HepG2 (cell line): ENCODE data around the gene PDIA6. TPM values are rescaled to one million over a fixed set of nuclear protein-coding genes. Genes with fewer than 3 reads are reported as not detected.

Source experiments
- HOXA3 ChIP-seq: sonication (generic); formaldehyde crosslinking; IDR thresholded peaks from 2 replicates; pipeline ENCODE4 v1.5.0; 2020; ENCODE audit warnings: missing genetic modification reagents
- KDM2A ChIP-seq: sonication (generic); formaldehyde crosslinking; IDR thresholded peaks from 2 replicates; pipeline ENCODE4 v1.4.0; 2020; ENCODE audit warnings: low read depth, missing genetic modification reagents, borderline replicate concordance
- MIXL1 ChIP-seq: IDR thresholded peaks from 2 replicates; pipeline ENCODE4 v1.6.1; 2016
- NFAT5 ChIP-seq: sonication (generic); formaldehyde crosslinking; IDR thresholded peaks from 2 replicates; pipeline ENCODE4 v1.4.0; 2020; ENCODE audit warnings: missing genetic modification reagents
- REL ChIP-seq: sonication (generic); formaldehyde crosslinking; conservative IDR thresholded peaks from 2 replicates; pipeline ENCODE4 v1.8.0; 2022; ENCODE audit warnings: mild to moderate bottlenecking, missing genetic modification reagents, moderate library complexity
- RFX5 ChIP-seq: IDR thresholded peaks from 2 replicates; pipeline ENCODE4 v1.6.1; 2011; ENCODE audit warnings: low read depth, low read length, improper control_type of control experiment
- SIN3A ChIP-seq: IDR thresholded peaks from 2 replicates; pipeline ENCODE4 v1.6.1; 2011; ENCODE audit warnings: low read depth, mild to moderate bottlenecking, control low read depth, low read length, borderline replicate concordance
- SPEN ChIP-seq: sonication (generic); formaldehyde crosslinking; IDR thresholded peaks from 2 replicates; pipeline ENCODE4 v1.5.1; 2020; ENCODE audit warnings: low read depth, mild to moderate bottlenecking, missing genetic modification reagents
- ZFYVE20 ChIP-seq: sonication (generic); formaldehyde crosslinking; IDR thresholded peaks from 2 replicates; pipeline ENCODE4 v1.8.0; 2023; ENCODE audit warnings: low read depth, mild to moderate bottlenecking, moderate library complexity, missing genetic modification reagents, borderline replicate concordance
- ZIK1 ChIP-seq: sonication (generic); formaldehyde crosslinking; IDR thresholded peaks from 2 replicates; pipeline ENCODE4 v1.5.0; 2020; ENCODE audit warnings: mild to moderate bottlenecking, low read depth, missing genetic modification reagents, borderline replicate concordance
- ZNF235 ChIP-seq: sonication (generic); formaldehyde crosslinking; IDR thresholded peaks from 2 replicates; pipeline ENCODE4 v1.8.1; 2023; ENCODE audit warnings: mild to moderate bottlenecking, missing genetic modification reagents, borderline replicate concordance
- ZNF256 ChIP-seq: sonication (generic); formaldehyde crosslinking; conservative IDR thresholded peaks from 2 replicates; pipeline ENCODE4 v1.4.0; 2020; ENCODE audit warnings: missing genetic modification reagents
- ZNF326 ChIP-seq: sonication (generic); formaldehyde crosslinking; IDR thresholded peaks from 2 replicates; pipeline ENCODE4 v1.4.0; 2020; ENCODE audit warnings: missing genetic modification reagents, borderline replicate concordance
- ZNF34 ChIP-seq: sonication (generic); formaldehyde crosslinking; IDR thresholded peaks from 2 replicates; pipeline ENCODE4 v1.4.0; 2020; ENCODE audit warnings: mild to moderate bottlenecking, missing genetic modification reagents, borderline replicate concordance
- ZNF510 ChIP-seq: sonication (generic); formaldehyde crosslinking; IDR thresholded peaks from 2 replicates; pipeline ENCODE4 v1.4.0; 2020; ENCODE audit warnings: low read depth, mild to moderate bottlenecking, missing genetic modification reagents
- polyA plus RNA-seq, 8 experiments: library from polyadenylated mRNA; depleted of rRNA in 3 of 8; stranded (reverse) in 7 of 8; unstranded in 1 of 8; fragments of >200 nt; fragmentation: Illumina TruSeq in 4 of 8; extraction: Trizol in 4 of 8; gene quantifications; 2 replicates each; pipeline versions ENCODE4 v1.2.1 to v1.2.3, GENCODE V29; 2011 to 2016; ENCODE audit warnings: low read depth in 4 of 8, missing spikeins in 1 of 8, mixed read lengths in 1 of 8; ENCODE audit not compliant: insufficient read depth in 1 of 8
- total RNA-seq, 5 experiments: library from RNA; depleted of rRNA; stranded (reverse); fragments of >200 nt; fragmentation: Illumina TruSeq; extraction: Trizol; gene quantifications; 2 replicates each; pipeline ENCODE4 v1.2.3, GENCODE V29; 2016; ENCODE audit warnings: low read depth in 1 of 5
- TF ChIP-seq, protein P1 (sequence below): sonication (generic); formaldehyde crosslinking; IDR thresholded peaks from 2 replicates; pipeline ENCODE4 v1.4.0; 2020; ENCODE audit warnings: missing genetic modification reagents, mild to moderate bottlenecking, borderline replicate concordance
- TF ChIP-seq, protein P2 (sequence below): IDR thresholded peaks from 2 replicates; pipeline ENCODE4 v1.6.1; 2016; ENCODE audit warnings: control low read depth
- TF ChIP-seq, protein P3 (sequence below), 2 experiments: fragments of 450-650 bp in 1 of 2; sonication (generic) in 1 of 2; formaldehyde crosslinking; IDR thresholded peaks; 2 replicates each; pipeline versions ENCODE4 v1.5.0 to v1.8.0; 2020 to 2022; ENCODE audit warnings: mild to moderate bottlenecking in 1 of 2, missing genetic modification reagents in 1 of 2

PDIA6 gene
- total and polyA plus RNA-seq, 2 of the 13 experiments (the other 11 are each of a cell fraction or from before 2014, with no cell fraction given), result 586 to 642 TPM

GRCh38 chr2:10835052-10835970 is 22.7 kb upstream of the PDIA6 start (continued):
- no peak for TF ChIP-seq MIXL1
- TF ChIP-seq, protein P1, sequence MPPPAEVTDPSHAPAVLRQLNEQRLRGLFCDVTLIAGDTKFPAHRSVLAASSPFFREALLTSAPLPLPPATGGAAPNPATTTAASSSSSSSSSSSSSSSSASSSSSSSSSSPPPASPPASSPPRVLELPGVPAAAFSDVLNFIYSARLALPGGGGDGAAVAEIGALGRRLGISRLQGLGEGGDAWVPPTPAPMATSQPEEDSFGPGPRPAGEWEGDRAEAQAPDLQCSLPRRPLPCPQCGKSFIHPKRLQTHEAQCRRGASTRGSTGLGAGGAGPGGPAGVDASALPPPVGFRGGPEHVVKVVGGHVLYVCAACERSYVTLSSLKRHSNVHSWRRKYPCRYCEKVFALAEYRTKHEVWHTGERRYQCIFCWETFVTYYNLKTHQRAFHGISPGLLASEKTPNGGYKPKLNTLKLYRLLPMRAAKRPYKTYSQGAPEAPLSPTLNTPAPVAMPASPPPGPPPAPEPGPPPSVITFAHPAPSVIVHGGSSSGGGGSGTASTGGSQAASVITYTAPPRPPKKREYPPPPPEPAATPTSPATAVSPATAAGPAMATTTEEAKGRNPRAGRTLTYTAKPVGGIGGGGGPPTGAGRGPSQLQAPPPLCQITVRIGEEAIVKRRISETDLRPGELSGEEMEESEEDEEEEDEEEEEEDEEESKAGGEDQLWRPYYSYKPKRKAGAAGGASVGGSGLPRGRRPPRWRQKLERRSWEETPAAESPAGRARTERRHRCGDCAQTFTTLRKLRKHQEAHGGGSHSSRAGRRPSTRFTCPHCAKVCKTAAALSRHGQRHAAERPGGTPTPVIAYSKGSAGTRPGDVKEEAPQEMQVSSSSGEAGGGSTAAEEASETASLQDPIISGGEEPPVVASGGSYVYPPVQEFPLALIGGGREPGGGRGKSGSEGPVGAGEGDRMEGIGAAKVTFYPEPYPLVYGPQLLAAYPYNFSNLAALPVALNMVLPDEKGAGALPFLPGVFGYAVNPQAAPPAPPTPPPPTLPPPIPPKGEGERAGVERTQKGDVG (CRISPR knock-in tag), result no peak
- TF ChIP-seq, protein P2, sequence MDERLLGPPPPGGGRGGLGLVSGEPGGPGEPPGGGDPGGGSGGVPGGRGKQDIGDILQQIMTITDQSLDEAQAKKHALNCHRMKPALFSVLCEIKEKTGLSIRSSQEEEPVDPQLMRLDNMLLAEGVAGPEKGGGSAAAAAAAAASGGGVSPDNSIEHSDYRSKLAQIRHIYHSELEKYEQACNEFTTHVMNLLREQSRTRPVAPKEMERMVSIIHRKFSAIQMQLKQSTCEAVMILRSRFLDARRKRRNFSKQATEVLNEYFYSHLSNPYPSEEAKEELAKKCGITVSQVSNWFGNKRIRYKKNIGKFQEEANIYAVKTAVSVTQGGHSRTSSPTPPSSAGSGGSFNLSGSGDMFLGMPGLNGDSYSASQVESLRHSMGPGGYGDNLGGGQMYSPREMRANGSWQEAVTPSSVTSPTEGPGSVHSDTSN (CRISPR knock-in tag), result no peak
- no peak for TF ChIP-seq ZFYVE20
- no peak for TF ChIP-seq ZNF326
- TF ChIP-seq RFX5, result no peak
- TF ChIP-seq ZNF510 (CRISPR knock-in tag), result 0 out of 2 replicates have a peak, but pooled peaks have one; percentile 52
- TF ChIP-seq HOXA3 (CRISPR knock-in tag), result 0 out of 2 replicates have a peak, but pooled peaks have one; percentile 21
- TF ChIP-seq, protein P3, sequence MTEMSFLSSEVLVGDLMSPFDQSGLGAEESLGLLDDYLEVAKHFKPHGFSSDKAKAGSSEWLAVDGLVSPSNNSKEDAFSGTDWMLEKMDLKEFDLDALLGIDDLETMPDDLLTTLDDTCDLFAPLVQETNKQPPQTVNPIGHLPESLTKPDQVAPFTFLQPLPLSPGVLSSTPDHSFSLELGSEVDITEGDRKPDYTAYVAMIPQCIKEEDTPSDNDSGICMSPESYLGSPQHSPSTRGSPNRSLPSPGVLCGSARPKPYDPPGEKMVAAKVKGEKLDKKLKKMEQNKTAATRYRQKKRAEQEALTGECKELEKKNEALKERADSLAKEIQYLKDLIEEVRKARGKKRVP (CRISPR knock-in tag; IDR thresholded peaks at IDR 0.05), result no peak
- peak; percentile 90 for TF ChIP-seq KDM2A (CRISPR knock-in tag)
- peak; percentile 84; the same call in 1 of the 2 replicates for TF ChIP-seq ZNF34
- TF ChIP-seq SPEN, result peak; percentile 48; the same call in 1 of the 2 replicates
- no peak for TF ChIP-seq ZNF256 (CRISPR knock-in tag)
- TF ChIP-seq REL (CRISPR knock-in tag), result no peak
- no peak for TF ChIP-seq SIN3A
- no peak for TF ChIP-seq NFAT5 (CRISPR knock-in tag)
- no peak for TF ChIP-seq ZNF235 (CRISPR knock-in tag)
- no peak for TF ChIP-seq ZIK1 (CRISPR knock-in tag)
